Measurements from ENCODE around the gene E2F6.

GRCh38 chr2:11417946-11418585, 47.9 kb downstream of the E2F6 start:
- peak; percentile 43; the same call in 1 of the 2 replicates for TF ChIP-seq CTCF (IDR thresholded peaks at IDR 0.05)
- TF ChIP-seq ZNF671 (CRISPR knock-in tag; IDR thresholded peaks at IDR 0.05): no peak
- TF ChIP-seq NFYB (CRISPR knock-in tag; conservative IDR thresholded peaks at IDR 0.05; ENCODE audit: low read depth): no peak
